ENCODE measurements around the gene NUBPL. TPM values are rescaled to one million over a fixed set of nuclear protein-coding genes. Genes with fewer than 3 reads are reported as not detected.

NUBPL gene
- total RNA-seq, 1 donor from 2014 or later, result 19.5 TPM

GRCh38 chr14:31758941-31759340, 197.7 kb downstream of the NUBPL start:
- no peak overlapping the region for H3K4me3 Mint-ChIP-seq (ENCODE audit: low read depth)
- peaks cover 6% of the 10 kb centered on the region for H3K9me3 Mint-ChIP-seq (ENCODE audit: low read depth)
- TF ChIP-seq CTCF (IDR thresholded peaks at IDR 0.05; ENCODE audit: unreplicated experiment), result no peak
- no peaks in the 10 kb centered on the region for H3K4me1 Mint-ChIP-seq (ENCODE audit: low read depth)
- H3K36me3 Mint-ChIP-seq (ENCODE audit: insufficient read depth), result peaks cover 5% of the 10 kb centered on the region
- H3K27me3 Mint-ChIP-seq, result no peaks in the 10 kb centered on the region
- no peak overlapping the region for H3K27ac Mint-ChIP-seq
- DNase-seq (ENCODE audit: low spot score, unreplicated experiment), result no peak

GRCh38 chr14:31760277-31760676, 199.1 kb downstream of the NUBPL start:
- H3K36me3 Mint-ChIP-seq (ENCODE audit: insufficient read depth), result peaks cover 2% of the 10 kb centered on the region
- TF ChIP-seq CTCF (IDR thresholded peaks at IDR 0.05; ENCODE audit: unreplicated experiment), result no peak
- no peak for DNase-seq (ENCODE audit: low spot score, unreplicated experiment)
- H3K9me3 Mint-ChIP-seq (ENCODE audit: low read depth), result peaks cover 1% of the 10 kb centered on the region
- no peaks in the 10 kb centered on the region for H3K27me3 Mint-ChIP-seq
- H3K4me1 Mint-ChIP-seq (ENCODE audit: low read depth), result no peaks in the 10 kb centered on the region
- no peak overlapping the region for H3K4me3 Mint-ChIP-seq (ENCODE audit: low read depth)
- no peak overlapping the region for H3K27ac Mint-ChIP-seq

GRCh38 chr14:31761325-31761724, 200.1 kb downstream of the NUBPL start:
- no peak overlapping the region for H3K27ac Mint-ChIP-seq
- H3K4me1 Mint-ChIP-seq (ENCODE audit: low read depth), result peaks cover 5% of the 10 kb centered on the region
- no peaks in the 10 kb centered on the region for H3K36me3 Mint-ChIP-seq (ENCODE audit: insufficient read depth)
- H3K4me3 Mint-ChIP-seq (ENCODE audit: low read depth), result no peak overlapping the region
- DNase-seq (ENCODE audit: low spot score, unreplicated experiment), result no peak
- no peaks in the 10 kb centered on the region for H3K27me3 Mint-ChIP-seq
- H3K9me3 Mint-ChIP-seq (ENCODE audit: low read depth), result no peaks in the 10 kb centered on the region
- no peak for TF ChIP-seq CTCF (IDR thresholded peaks at IDR 0.05; ENCODE audit: unreplicated experiment)

- no peak overlapping the region for H3K4me3 Mint-ChIP-seq (ENCODE audit: low read depth)
- H3K9me3 Mint-ChIP-seq (ENCODE audit: low read depth), result peaks cover 4% of the 10 kb centered on the region
- H3K4me1 Mint-ChIP-seq (ENCODE audit: low read depth), result peaks cover 8% of the 10 kb centered on the region
- H3K27me3 Mint-ChIP-seq, result no peaks in the 10 kb centered on the region
- no peak for TF ChIP-seq CTCF (IDR thresholded peaks at IDR 0.05; ENCODE audit: unreplicated experiment)
- DNase-seq (ENCODE audit: low spot score, unreplicated experiment), result no peak
- H3K27ac Mint-ChIP-seq, result no peak overlapping the region
- H3K36me3 Mint-ChIP-seq (ENCODE audit: insufficient read depth), result no peaks in the 10 kb centered on the region
Observed at GRCh38 chr14:31763041-31763440, 201.8 kb downstream of the NUBPL start.

GRCh38 chr14:31766315-31766892, 205.2 kb downstream of the NUBPL start:
- peaks cover 8% of the 10 kb centered on the region for H3K4me1 Mint-ChIP-seq (ENCODE audit: low read depth)
- no peak for DNase-seq (ENCODE audit: low spot score, unreplicated experiment)
- no peak for TF ChIP-seq CTCF (IDR thresholded peaks at IDR 0.05; ENCODE audit: unreplicated experiment)
- H3K27me3 Mint-ChIP-seq, result no peaks in the 10 kb centered on the region
- H3K9me3 Mint-ChIP-seq (ENCODE audit: low read depth), result peaks cover 4% of the 10 kb centered on the region
- no peak overlapping the region for H3K4me3 Mint-ChIP-seq (ENCODE audit: low read depth)
- H3K27ac Mint-ChIP-seq, result no peak overlapping the region
- H3K36me3 Mint-ChIP-seq (ENCODE audit: insufficient read depth), result no peaks in the 10 kb centered on the region

Data from progenitor cell of endocrine pancreas (in vitro differentiated cells).